WTC11 (cell line): ENCODE results near the gene TIMM50. TPM values are rescaled to one million over a fixed set of nuclear protein-coding genes. Genes with fewer than 3 reads are reported as not detected.

Experiments
- ATAC-seq: fragments of 200-7000 bp; cut with Tn5 transposase; 2 replicates; pipeline ENCODE4 v1.10.0; 2021; ENCODE audit warnings: mild to moderate bottlenecking, moderate library complexity
- CTCF ChIA-PET: fragments of 300-600 bp; sonication (Branson Sonifier 250); formaldehyde crosslinking; loops from one replicate; lab custom pipeline; 2021; ENCODE audit warnings: antibody characterized with exemption; lab: Charles Lee
- POLR2A ChIA-PET: fragments of 350-600 bp; sonication (Branson Sonifier 250); formaldehyde crosslinking; loops from one replicate; lab custom pipeline; 2021; ENCODE audit warnings: antibody characterized with exemption; lab: Charles Lee
- DNase-seq: peaks from one replicate; pipeline ENCODE4 v3.0.0; 2021; ENCODE audit warnings: low spot score
- H3K27ac Mint-ChIP-seq: 2 replicates; pipeline ENCODE4 v1.8.0; 2021; ENCODE audit warnings: mixed read lengths
- H3K27me3 Mint-ChIP-seq: 2 replicates; pipeline ENCODE4 v1.8.0; 2021; ENCODE audit warnings: low read depth, mild to moderate bottlenecking, moderate library complexity, mixed read lengths
- H3K36me3 Mint-ChIP-seq: 2 replicates; pipeline ENCODE4 v1.8.0; 2021; ENCODE audit warnings: mixed read lengths
- H3K4me1 Mint-ChIP-seq: 2 replicates; pipeline ENCODE4 v1.8.0; 2022; ENCODE audit warnings: mixed read lengths
- H3K4me3 Mint-ChIP-seq: 2 replicates; pipeline ENCODE4 v1.8.0; 2021; ENCODE audit warnings: mild to moderate bottlenecking, moderate library complexity, mixed read lengths
- H3K9me3 Mint-ChIP-seq: 2 replicates; pipeline ENCODE4 v1.8.0; 2021; ENCODE audit warnings: mixed read lengths
- ARID4B ChIP-seq: sonication (generic); formaldehyde crosslinking; IDR thresholded peaks from 2 replicates; pipeline ENCODE4 v1.8.0; 2023; ENCODE audit warnings: missing genetic modification reagents, mild to moderate bottlenecking, borderline replicate concordance
- ATF3 ChIP-seq: sonication (generic); formaldehyde crosslinking; conservative IDR thresholded peaks from 2 replicates; pipeline ENCODE4 v1.8.1; 2022; ENCODE audit warnings: mild to moderate bottlenecking, missing genetic modification reagents
- CREB1 ChIP-seq: sonication (generic); formaldehyde crosslinking; IDR thresholded peaks from 2 replicates; pipeline ENCODE4 v1.8.0; 2023; ENCODE audit warnings: mild to moderate bottlenecking, missing genetic modification reagents
- HMGXB4 ChIP-seq: sonication (generic); formaldehyde crosslinking; IDR thresholded peaks from 2 replicates; pipeline ENCODE4 v1.8.1; 2023; ENCODE audit warnings: mild to moderate bottlenecking, moderate library complexity, missing genetic modification reagents
- IRF1 ChIP-seq: sonication (generic); formaldehyde crosslinking; IDR thresholded peaks from 2 replicates; pipeline ENCODE4 v1.8.0; 2023; ENCODE audit warnings: missing genetic modification reagents
- MXD4 ChIP-seq: fragments of 250-450 bp; sonication (Bioruptor Pico); IDR thresholded peaks from 2 replicates; pipeline ENCODE4 v1.8.0; 2021; ENCODE audit warnings: mild to moderate bottlenecking, moderate library complexity, borderline replicate concordance
- MYBL2 ChIP-seq: sonication (generic); formaldehyde crosslinking; IDR thresholded peaks from 2 replicates; pipeline ENCODE4 v1.8.1; 2023; ENCODE audit warnings: mild to moderate bottlenecking, moderate library complexity, missing genetic modification reagents
- OVOL2 ChIP-seq: fragments of 250-450 bp; sonication (Bioruptor Pico); IDR thresholded peaks from 2 replicates; pipeline ENCODE4 v1.9.0; 2021; ENCODE audit warnings: mild to moderate bottlenecking, borderline replicate concordance
- PRDM15 ChIP-seq: sonication (generic); formaldehyde crosslinking; IDR thresholded peaks from 2 replicates; pipeline ENCODE4 v1.8.0; 2022; ENCODE audit warnings: missing genetic modification reagents
- SMAD3 ChIP-seq: sonication (generic); formaldehyde crosslinking; IDR thresholded peaks from 2 replicates; pipeline ENCODE4 v1.8.0; 2022; ENCODE audit warnings: missing genetic modification reagents, mild to moderate bottlenecking, borderline replicate concordance
- STAT6 ChIP-seq: sonication (generic); formaldehyde crosslinking; conservative IDR thresholded peaks from 2 replicates; pipeline ENCODE4 v1.8.1; 2023; ENCODE audit warnings: mild to moderate bottlenecking, low read depth, missing genetic modification reagents, moderate library complexity
- TEAD1 ChIP-seq: sonication (generic); formaldehyde crosslinking; IDR thresholded peaks from 2 replicates; pipeline ENCODE4 v1.8.0; 2022; ENCODE audit warnings: mild to moderate bottlenecking, missing genetic modification reagents
- USF1 ChIP-seq: sonication (generic); formaldehyde crosslinking; IDR thresholded peaks from 2 replicates; pipeline ENCODE4 v1.8.0; 2022; ENCODE audit warnings: mild to moderate bottlenecking, missing genetic modification reagents
- USF2 ChIP-seq: sonication (generic); formaldehyde crosslinking; IDR thresholded peaks from 2 replicates; pipeline ENCODE4 v1.8.1; 2023; ENCODE audit warnings: mild to moderate bottlenecking, missing genetic modification reagents, moderate library complexity
- ZNF219 ChIP-seq: sonication (generic); formaldehyde crosslinking; IDR thresholded peaks from 2 replicates; pipeline ENCODE4 v1.8.0; 2023; ENCODE audit warnings: missing genetic modification reagents, mild to moderate bottlenecking, borderline replicate concordance
- ZNF396 ChIP-seq: fragments of 250-450 bp; sonication (Bioruptor Pico); IDR thresholded peaks from 2 replicates; pipeline ENCODE4 v1.8.0; 2021; ENCODE audit warnings: mild to moderate bottlenecking, moderate library complexity, borderline replicate concordance
- ZNF425 ChIP-seq: fragments of 250-450 bp; sonication (Bioruptor Pico); conservative IDR thresholded peaks from 2 replicates; pipeline ENCODE4 v1.9.0; 2021; ENCODE audit warnings: mild to moderate bottlenecking
- total RNA-seq: library from RNA; stranded (reverse); gene quantifications from 3 replicates; pipeline ENCODE4 v1.2.3, GENCODE V29; 2021

TIMM50 gene
- total RNA-seq, 1 experiment from 2014 or later = 154 TPM

GRCh38 chr19:39506944-39507714, 26.5 kb downstream of the TIMM50 start:
- ATAC-seq (peak; percentile 81), DNase-seq (peak; percentile 80)
- Mint-ChIP-seq H3K9me3 (no peaks in the 10 kb centered on the region), H3K4me1 (peaks cover 10% of the 10 kb centered on the region), H3K4me3 (peak overlapping the region; percentile 67), H3K27ac (no peak overlapping the region), H3K27me3 (peaks cover 83% of the 10 kb centered on the region), H3K36me3 (peaks cover 6% of the 10 kb centered on the region)
- ChIA-PET CTCF (interaction anchor here (0.9 to 2.0 kb wide), 6 partner anchors 8 to 33 kb away, joined by 3 to 9 read pairs (median 4); partner anchors contain the start of genes EID2B, SELENOV and TIMM50), POLR2A (interaction anchor here (0.6 to 0.9 kb wide), 2 partner anchors 9 to 326 kb away, joined by 3 to 4 read pairs; no protein-coding TSS in a partner anchor)
- TF ChIP-seq TEAD1 (CRISPR knock-in tag) (peak; percentile 100), USF1 (CRISPR knock-in tag) (peak; percentile 86), ZNF425 (CRISPR knock-in tag) (no peak), ATF3 (peak; percentile 88), MYBL2 (CRISPR knock-in tag) (peak; percentile 98), USF2 (CRISPR knock-in tag) (peak; percentile 91), CREB1 (CRISPR knock-in tag) (peak; percentile 95), STAT6 (CRISPR knock-in tag) (peak; percentile 98), ARID4B (CRISPR knock-in tag) (peak; percentile 99), PRDM15 (CRISPR knock-in tag) (peak; percentile 75), HMGXB4 (CRISPR knock-in tag) (peak; percentile 88), ZNF396 (CRISPR knock-in tag) (no peak), IRF1 (CRISPR knock-in tag) (peak; percentile 98), SMAD3 (CRISPR knock-in tag) (peak; percentile 98), MXD4 (CRISPR knock-in tag) (no peak), ZNF219 (CRISPR knock-in tag) (peak; percentile 96), OVOL2 (CRISPR knock-in tag) (no peak)
